Stimulated activated CD4-positive, alpha-beta T cell treated with anti-CD3 and anti-CD28 coated beads, Interleukin-12 subunit alpha, Interleukin-12 subunit beta, amount 100 ng/mL, for 24 hours (primary cell): ENCODE results near the gene TMEM259.

Source experiments
- DNase-seq, 2 experiments: peaks; one replicate each; pipeline ENCODE4 v3.0.0-alpha.2; 2020; ENCODE audit warnings: low read depth in 2 of 2

Gene TMEM259

DNA sequence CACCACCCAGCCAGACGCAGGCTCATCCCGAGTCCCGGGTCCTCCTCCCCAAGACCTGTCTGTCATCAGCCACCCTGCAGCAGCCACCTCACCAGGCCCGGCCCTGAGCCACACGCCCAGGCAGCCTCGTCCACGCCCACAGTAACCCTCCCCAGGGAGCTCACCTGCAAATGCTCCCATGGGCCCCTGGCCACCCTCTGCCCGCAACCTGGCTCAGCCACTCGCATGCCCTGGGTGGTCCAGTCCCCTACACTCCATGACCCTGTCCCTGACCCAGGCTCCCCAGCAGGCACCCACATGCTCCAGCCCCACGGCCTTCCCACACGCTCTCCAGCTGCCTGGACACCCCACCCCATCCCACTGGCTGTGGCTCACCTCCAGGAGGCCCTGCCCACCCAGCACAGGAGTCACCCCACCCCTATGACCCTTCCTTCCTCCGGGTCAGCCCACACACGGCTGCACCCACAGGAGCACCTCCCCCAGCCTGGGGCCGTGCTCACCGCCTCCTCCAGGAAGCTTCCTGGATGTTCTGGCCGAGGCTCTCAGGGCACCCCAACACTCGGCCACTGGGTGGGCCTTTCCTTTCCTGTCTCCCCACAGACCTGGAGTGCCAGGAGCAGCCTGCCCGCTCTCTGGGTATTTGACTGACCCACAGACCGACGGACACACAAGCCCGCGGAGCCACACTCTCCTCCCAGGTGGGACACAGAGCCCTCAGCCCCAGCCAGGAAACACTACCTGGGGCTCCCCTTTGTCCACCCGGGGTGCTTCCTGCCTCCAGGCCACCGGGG is 3.6 kb downstream of the TMEM259 start:
- no peak for DNase-seq

DNA sequence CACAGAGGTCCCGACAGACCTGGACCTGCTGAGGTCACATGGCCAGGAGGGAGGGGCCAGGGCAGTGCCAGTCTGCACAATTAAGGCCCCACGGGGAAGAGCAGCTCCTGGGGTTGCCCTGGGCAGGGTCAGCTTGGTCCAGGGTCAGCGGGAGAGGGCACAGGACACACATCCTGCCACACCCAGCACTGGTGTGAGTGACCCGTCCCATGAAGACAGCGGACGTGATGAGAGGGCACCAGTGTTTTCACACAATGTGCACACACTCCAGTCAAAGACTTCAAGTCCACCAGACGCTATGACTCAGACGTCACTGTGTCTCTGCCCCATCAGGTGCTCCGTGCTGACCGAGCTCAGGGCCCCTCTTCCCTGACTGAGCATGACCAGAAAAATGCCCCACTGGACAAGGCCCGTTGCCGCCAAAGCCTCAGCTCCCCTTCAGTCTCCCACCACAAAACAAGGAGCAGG is 4.2 kb downstream of the TMEM259 start:
- DNase-seq: no peak

DNA sequence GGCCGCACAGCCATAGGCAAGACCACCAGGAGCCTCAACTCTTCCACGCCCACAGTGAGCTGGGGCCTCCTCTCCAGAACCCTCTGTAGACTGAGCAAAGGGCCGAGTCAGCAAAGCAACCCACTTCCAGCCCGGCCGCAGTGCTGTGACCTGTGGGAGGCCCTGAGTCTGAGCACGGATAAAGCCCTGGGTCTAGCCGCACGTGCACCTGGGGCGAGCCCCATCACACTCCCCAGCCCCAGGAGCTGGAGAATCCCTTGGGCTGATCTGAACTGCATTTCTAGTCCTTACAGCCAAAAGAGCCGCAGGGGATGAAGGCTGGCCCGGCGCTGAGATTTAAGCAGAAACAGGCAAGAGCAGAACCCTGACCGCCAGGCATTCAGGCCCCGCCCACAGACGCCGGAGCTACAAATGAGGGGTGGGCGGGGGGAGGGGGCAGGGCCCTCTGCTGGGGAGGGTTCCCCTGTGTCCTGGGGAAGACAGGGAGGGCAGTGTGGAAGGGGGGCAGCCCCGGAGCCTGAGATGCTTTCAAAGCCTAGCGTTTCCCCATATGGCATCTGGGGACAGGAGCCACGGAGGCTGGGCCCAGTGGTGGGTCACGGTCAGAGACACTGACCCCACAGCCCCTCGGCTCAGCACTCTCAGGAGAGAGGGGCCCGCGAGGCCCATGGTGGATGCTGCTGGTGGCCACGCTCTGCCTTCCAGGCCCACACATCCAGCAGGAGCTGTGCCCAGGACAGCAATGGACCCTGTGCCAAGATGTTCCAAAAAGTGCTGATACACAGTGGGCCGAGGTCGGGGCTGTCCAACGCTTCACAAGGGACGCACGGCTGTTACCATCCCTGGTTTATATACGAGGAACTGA is 4.9 kb downstream of the TMEM259 start:
- no peak for DNase-seq

DNA sequence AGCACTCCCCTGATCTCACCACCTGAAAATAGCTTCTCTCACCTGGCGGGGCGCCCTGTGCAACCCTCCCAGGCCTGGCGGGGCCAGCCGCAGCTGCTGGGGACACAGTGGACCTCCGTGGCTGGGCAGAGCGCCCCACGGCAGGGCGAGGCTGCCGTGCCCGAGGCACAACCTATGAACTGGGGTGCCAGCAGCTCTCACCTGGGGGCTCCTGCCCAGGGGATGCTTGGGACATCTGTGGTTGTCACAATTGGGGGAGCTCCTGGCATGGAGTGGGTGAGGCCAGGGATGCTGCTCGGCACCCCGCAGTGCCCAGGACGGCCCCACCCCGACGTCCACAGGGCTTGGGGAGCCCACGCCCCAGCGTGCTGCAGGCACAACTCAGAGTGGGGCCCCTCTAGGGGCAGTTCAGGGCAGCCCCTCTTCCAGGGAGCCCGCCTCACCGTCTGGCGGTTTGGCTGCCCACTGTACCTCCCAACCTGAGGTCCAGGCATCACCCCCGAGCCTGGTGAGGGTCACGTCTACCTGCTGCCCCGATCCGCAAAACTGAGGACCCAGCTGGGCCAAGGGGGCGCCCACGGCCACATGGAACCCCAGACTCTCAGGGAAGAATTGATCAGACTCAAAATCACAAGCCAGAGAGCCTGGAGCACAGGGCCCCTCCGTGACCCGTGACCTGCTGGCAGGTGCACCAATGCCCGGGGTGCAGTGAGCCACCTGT is 5.7 kb downstream of the TMEM259 start:
- DNase-seq: no peak

DNA sequence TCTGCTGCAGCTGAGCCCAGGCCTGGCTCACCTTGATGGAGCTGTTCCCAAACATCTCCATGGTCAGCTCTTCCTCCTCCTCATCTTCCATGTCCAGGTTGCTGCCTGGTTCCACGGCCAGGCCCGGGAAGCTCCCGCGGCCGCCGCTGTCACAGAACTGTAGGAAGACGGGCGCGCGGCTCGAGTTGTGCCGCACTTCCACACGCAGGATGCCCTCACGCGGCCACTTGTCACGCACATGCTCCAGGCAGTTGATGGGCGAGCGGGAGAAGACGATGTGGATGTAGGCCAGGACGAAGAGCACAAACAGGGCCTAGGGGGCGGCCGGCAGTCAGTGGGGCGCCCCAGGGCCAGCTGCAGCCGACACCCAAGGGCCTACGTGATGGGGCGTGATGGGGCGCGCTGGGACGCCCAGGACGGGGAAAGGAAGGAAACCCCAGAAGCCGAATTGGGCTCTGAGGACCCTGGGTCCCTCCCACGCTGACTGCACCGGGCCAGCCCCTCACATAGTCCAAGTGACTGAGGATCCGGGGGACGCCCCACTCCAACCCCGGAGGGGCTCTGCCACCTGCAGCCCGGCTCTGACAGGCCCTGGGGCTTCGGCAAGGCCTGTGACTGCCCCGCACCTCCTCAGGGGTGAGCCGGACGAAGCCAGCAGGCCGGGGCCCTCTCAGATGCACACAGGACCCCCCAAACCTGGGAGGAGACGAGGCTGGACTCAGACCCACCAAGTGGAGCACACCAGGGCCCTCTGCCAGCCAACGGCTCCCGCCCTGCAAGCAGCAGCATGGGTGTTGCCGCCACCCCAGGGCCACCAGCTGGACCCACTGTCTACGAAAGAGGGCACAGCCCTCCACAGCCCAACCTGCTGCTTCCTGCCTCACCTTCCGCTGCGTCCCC is 6.5 kb downstream of the TMEM259 start:
- DNase-seq: no peak

DNA sequence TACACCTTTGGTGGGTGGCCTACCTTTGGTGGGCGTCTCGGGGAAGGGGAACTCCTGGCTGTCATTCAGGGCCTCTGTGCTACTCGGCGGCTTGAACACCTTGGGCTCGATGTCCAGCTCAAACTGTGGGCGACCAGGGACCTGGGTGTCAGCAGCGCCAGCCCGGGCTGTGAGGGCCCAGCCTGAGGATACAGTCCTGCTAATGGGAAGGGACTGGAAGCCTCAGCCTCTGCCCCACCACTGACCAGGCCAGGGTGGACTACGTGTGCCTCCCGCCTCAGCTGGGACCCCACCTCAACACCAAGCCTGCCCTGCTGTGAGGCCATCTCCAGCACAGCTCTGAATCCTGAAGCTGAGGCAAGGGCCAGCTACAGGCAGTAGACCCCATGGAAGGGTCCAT is 7.7 kb downstream of the TMEM259 start:
- DNase-seq: no peak

DNA sequence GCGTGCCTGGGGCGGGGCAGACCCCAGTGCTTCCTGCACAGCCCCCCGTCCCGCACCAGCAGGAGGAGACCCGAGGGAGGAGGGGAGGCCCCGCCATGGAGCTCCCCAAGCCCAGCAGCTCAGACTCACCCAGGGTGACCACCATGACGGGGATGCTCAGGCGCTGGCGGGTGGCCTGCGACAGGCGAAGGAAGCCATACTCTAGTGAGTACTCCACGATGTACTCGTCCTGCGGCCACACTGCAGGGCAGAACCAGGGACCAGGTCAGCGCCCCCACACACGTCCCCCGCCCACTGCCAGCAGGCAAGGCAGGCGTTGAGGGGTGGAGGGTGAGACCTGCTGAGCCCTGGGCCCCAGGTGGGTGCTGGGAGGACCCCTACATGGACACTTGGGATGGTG is 8.6 kb downstream of the TMEM259 start:
- DNase-seq: no peak

DNA sequence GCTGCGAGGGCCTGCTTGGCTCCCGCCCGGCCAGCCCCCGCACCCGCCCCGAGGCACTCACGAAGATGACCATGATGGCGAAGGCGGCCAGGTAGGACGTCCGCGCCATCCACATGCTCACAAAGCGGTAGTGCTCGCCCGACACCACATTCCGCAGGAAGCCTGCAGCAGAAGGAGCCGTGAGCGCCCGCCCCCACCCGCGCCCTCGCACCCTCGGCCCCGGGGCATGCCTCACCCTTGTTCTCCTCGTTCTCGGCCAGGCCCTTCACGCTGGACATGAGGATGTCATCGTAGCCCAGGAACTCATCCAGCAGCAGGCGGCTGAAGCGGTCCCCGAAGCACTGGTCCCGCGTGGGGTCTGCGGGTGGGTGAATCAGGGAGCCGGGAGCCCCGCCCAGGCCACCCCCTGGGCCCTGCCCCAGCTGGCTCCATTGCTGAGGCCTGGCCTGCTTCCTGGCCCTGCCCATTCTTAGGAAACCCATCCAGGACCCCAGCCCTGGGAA is 9.0 kb downstream of the TMEM259 start:
- no peak for DNase-seq

DNA sequence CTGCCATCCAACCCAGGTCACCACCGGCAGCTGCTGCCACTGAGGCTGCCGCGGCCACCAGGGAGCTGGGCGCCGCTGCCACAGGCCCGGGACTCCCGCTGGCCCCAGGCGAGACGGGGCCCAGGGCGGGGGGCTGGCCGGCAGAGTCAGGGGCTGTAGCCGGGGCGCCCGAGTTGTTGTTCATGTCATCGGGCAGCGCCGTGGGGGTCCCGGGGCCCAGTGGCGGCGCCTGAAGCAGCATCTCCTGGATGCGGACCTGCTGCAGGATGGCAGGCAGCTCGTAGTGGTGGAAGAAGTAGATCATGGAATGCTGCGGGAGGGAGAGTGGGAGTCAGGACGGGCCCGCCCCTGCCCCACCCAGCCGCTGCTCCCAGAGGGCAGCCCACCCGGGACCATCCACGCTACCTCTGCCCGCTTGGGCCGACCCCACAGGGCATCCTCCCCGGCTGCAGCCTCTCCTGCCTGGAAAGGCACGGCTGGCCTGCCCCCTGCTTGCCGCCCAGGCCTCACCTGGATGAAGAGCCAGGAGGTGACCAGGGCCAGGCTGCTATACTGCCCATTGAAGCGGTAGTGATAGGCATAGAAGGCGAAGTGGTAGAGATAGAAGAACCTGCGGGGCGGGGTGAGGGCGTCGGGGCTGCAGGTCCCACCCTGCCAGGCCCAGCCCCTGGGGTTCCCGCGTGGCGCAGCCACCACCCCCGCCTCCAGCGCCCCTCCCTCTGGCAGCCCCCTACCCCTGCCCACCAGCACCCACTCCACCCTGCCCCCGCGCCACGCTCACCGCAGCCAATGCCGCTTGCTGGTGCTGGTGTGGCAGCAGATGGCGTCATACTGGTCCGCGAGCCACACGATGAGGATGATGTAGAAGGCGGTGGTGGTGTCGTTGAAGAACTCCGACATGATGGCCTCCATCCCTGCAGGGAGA is 10.1 kb downstream of the TMEM259 start:
- DNase-seq: no peak

DNA sequence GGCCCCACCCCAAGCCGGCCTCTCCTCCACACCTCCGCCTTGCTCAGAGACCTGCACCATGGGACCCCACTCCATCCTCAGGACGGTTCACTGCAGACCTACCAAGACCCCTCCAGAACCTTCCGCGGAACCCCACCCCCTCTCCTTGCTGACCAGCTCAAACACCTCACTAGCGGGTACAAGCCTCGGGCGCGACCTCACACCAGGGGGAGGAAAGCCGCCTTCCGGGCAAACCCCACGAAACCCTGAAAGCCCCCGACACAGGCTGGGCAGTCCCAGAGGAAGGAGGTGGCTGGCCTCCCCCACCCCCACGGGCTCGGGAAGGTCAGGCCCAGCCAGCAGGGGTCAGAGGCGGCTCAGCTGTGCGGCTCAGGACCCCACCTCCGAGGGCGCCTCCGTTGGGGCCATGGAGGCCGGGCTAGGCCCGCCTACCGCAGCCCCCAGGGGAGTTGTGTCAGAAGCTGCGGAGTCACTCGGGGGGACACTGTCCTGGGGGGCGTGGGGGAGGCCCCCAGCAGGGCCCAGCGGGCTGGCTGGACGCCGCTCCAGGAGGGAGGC is 10.9 kb downstream of the TMEM259 start:
- DNase-seq: no peak

DNA sequence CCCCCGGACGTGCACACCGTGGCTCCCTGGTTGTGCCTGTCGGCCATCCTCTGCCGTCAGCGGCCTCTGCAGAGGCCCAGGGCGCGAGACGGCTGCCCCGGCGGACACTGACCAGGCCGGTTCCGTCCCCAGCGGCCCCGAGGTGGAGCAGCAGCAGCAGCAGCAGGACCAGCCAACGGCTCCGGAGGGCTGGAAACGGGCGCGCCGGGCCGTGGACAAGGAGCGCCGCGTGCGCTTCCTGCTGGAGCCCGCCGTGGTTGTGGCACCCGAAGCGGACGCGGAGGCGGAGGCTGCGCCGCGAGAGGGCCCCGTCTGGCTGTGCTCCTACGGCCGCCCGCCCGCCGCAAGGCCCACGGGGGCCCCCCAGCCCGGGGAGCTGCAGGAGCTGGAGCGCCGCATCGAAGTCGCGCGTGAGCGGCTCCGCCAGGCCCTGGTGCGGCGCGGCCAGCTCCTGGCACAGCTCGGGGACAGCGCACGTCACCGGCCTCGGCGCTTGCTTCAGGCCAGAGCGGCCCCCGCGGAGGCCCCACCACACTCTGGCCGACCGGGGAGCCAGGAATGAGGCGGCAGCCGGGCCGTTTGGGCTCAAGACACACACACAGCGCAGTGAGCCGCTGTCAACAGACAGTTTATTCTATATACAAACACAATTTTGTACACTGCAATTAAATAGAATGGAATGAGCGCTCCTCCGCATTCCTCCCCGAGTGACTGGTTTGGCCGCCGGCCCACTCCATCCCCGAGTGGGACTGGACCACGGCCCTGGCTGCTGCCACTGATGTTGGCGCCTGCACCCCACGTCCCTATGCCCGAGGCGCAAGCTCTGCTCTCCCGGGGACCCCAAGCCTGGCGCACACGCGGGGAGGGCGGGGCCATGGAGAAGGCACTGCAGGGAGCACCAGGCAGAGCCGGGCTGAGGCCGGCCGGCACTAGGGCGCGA is 11.6 kb downstream of the TMEM259 start:
- no peak for DNase-seq

DNA sequence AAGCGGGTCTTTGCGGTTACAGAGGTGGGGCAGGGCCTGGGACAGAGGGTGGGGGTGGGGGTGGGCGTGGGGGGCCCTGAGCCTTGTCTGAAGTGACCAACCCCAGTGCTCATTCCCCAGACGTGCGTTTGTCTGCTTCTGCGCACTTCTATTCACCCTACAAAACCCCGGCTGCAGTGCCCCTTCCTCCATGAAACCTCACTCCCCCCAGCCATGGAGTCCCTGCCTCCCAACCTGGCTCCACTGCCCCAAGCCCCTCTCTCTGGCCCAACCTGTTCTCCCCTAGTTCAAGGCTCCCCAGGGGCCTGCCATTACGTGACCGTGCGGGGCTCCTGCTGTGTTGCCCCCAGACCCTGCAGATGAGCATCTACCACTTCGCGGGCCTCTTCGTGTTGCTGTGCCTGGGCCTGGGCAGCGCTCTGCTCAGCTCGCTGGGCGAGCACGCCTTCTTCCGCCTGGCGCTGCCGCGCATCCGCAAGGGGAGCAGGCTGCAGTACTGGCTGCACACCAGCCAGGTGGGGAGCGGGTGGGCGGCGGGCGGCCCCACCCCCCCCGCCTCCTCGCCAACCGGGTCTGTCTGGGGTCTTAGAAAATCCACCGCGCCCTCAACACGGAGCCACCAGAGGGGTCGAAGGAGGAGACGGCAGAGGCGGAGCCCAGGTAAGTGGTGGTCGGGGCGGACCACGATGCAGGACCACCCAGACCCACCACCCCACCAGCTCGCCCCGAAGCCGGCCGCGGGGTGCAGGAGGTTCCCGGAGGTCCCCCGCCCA is 12.5 kb downstream of the TMEM259 start:
- no peak for DNase-seq

DNA sequence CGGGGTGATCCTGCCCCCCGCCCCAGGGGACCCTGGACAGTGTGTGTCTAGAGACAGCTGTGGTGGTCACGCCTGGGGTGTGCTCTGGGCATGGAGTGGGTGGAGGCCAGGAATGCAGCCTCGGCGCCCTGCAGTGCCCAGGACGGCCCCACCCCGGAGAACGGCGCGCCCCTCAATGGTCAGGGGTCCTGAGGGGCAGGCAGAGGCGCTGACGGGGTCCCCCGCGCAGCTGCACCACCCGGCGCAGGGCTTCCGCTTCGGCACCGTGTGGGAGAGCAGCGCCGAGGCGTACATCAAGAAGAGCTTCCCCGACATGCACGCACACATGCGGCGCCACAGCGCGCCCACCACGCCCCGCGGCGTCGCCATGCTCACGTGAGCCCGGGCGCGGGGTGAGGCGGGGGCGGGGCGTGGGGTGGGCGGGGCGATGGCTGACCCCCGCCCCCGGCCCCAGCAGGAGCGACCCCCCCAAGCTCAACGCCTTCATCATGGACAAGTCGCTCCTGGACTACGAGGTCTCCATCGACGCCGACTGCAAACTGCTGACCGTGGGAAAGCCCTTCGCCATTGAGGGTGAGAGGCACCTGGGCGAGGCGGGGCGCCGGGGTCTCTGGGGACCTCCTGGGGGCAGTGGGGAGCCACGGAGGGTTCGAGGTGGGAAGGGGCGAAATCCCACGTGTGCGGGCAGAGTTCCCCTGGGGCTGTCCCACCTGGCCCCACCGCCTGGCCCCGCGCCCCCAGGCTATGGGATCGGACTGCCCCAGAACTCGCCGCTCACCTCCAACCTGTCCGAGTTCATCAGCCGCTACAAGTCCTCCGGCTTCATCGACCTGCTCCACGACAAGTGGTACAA is 13.3 kb downstream of the TMEM259 start:
- DNase-seq: no peak

DNA sequence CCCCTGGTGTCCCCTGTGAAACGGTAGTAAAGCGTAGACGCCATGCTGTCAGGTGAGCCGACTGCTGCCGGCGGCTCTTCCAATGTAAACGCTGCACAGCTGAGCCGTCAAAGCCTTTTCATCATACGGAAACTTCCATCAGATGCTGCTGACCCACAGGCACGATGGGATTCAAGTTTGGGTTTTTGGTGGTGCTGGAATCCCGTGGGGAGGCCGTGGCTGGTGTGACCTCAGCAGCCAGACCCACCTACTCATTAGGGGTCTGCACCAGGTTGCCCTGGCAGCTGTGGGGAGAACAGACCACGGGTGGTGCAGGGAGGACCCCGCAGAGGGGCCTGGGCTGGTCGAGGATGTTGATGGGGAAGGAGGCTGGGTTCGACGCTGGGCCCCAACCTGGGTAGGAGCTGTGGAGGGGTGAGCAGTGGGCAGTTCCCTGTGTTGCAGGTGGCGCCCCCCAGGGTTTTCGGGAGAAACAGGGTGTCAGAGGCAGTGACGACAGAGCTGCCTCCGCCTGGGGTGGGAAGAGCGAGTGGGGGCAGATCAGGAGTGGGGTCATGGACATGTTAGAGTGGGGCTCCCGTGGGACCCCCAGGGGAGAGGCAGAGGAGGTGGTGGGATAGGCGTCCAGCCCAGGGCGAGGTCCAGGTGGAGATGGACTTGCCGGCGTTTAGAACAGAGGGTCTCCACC is 14.1 kb downstream of the TMEM259 start:
- no peak for DNase-seq

DNA sequence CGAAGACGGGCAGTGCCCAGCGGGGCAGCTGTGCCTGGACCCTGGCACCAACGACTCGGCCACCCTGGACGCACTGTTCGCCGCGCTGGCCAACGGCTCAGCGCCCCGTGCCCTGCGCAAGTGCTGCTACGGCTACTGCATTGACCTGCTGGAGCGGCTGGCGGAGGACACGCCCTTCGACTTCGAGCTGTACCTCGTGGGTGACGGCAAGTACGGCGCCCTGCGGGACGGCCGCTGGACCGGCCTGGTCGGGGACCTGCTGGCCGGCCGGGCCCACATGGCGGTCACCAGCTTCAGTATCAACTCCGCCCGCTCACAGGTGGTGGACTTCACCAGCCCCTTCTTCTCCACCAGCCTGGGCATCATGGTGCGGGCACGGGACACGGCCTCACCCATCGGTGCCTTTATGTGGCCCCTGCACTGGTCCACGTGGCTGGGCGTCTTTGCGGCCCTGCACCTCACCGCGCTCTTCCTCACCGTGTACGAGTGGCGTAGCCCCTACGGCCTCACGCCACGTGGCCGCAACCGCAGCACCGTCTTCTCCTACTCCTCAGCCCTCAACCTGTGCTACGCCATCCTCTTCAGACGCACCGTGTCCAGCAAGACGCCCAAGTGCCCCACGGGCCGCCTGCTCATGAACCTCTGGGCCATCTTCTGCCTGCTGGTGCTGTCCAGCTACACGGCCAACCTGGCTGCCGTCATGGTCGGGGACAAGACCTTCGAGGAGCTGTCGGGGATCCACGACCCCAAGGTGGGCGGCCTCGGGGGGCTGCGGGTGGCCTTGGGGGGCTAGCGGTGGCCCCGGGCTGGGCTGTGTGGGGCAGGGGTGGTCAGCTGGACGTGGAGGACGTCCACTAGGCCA is 15.9 kb downstream of the TMEM259 start:
- no peak for DNase-seq
